H1 (cell line): ENCODE results near the gene ANXA4. TPM values are rescaled to one million over a fixed set of nuclear protein-coding genes. Genes with fewer than 3 reads are reported as not detected.

ENCODE experiments used
- CTCF ChIA-PET: fragments of 300-600 bp; sonication (Branson Sonifier 250); formaldehyde crosslinking; loops from one replicate; lab custom pipeline; 2021; ENCODE audit not compliant: partially characterized antibody; lab: Charles Lee
- POLR2A ChIA-PET: fragments of 300-600 bp; sonication (Branson Sonifier 250); formaldehyde crosslinking; loops from one replicate; lab custom pipeline; 2021; ENCODE audit warnings: inconsistent platforms; ENCODE audit not compliant: partially characterized antibody; lab: Charles Lee
- DNase-seq, 2 experiments: peaks; one replicate each; pipeline versions ENCODE4 v3.0.0 to v3.0.0-alpha.2; 2010 to 2022; ENCODE audit warnings: low spot score in 2 of 2, low read depth in 1 of 2, mixed read lengths in 1 of 2
- FAIRE-seq: peaks from 2 replicates; lab custom pipeline; 2011; peaks lifted over from hg19 to GRCh38; lab: Jason Lieb, UNC
- H2AFZ ChIP-seq: 2 replicates; pipeline ENCODE4 v1.8.1; 2012; ENCODE audit warnings: low read length, inconsistent platforms
- H2AK5ac ChIP-seq: 2 replicates; pipeline ENCODE4 v1.6.1; 2013; ENCODE audit warnings: low read depth, low read length
- H2BK120ac ChIP-seq: replicated peaks from 2 replicates; pipeline ENCODE3; 2013; ENCODE audit warnings: low read depth, low read length, inconsistent platforms
- H2BK12ac ChIP-seq: 2 replicates; pipeline ENCODE4 v1.6.1; 2013; ENCODE audit warnings: low read depth, low read length
- H2BK15ac ChIP-seq: 2 replicates; pipeline ENCODE4 v1.6.1; 2013; ENCODE audit warnings: low read length
- H2BK20ac ChIP-seq: 2 replicates; pipeline ENCODE4 v1.6.1; 2013; ENCODE audit warnings: low read length
- H2BK5ac ChIP-seq: 2 replicates; pipeline ENCODE4 v1.6.1; 2013; ENCODE audit warnings: low read depth, low read length
- H3K14ac ChIP-seq: 2 replicates; pipeline ENCODE4 v1.6.1; 2013; ENCODE audit warnings: inconsistent platforms; ENCODE audit not compliant: insufficient read length
- H3K18ac ChIP-seq: 2 replicates; pipeline ENCODE4 v1.6.1; 2013; ENCODE audit warnings: low read length; ENCODE audit errors: extremely low read depth
- H3K23ac ChIP-seq: 2 replicates; pipeline ENCODE4 v1.6.1; 2013; ENCODE audit warnings: inconsistent platforms; ENCODE audit not compliant: insufficient read length
- H3K23me2 ChIP-seq: 2 replicates; pipeline ENCODE4 v1.6.1; 2013; ENCODE audit warnings: low read depth, low read length
- H3K27ac ChIP-seq: 2 replicates; pipeline ENCODE4 v1.6.1; 2011; ENCODE audit warnings: low read depth, low read length, inconsistent platforms
- H3K27me3 ChIP-seq, 4 experiments: replicated peaks in 1 of 4; 1 replicate in 1 of 4; 2 replicates in 3 of 4; pipeline versions ENCODE4 v1.6.1 to v1.8.1; 2011 to 2013; ENCODE audit warnings: low read length in 3 of 4, mild to moderate bottlenecking in 3 of 4, inconsistent platforms in 2 of 4, mixed read lengths in 2 of 4, moderate library complexity in 1 of 4; ENCODE audit not compliant: control insufficient read depth in 3 of 4, insufficient read depth in 3 of 4; ENCODE audit errors: extremely low read depth in 1 of 4
- H3K36me3 ChIP-seq, 4 experiments: 2 replicates each; pipeline versions ENCODE4 v1.6.1 to v1.8.1; 2011 to 2013; ENCODE audit warnings: mild to moderate bottlenecking in 4 of 4, low read length in 3 of 4, moderate library complexity in 2 of 4, control low read depth in 1 of 4, inconsistent platforms in 1 of 4; ENCODE audit not compliant: insufficient read depth in 4 of 4, control insufficient read depth in 2 of 4
- H3K4ac ChIP-seq: replicated peaks from 2 replicates; pipeline ENCODE3; 2013; ENCODE audit warnings: low read length, low read depth, mixed read lengths, inconsistent platforms; ENCODE audit not compliant: insufficient read length
- H3K4me1 ChIP-seq, 4 experiments: replicated peaks in 1 of 4; 1 replicate in 1 of 4; 2 replicates in 3 of 4; pipeline versions ENCODE4 v1.6.1 to v1.8.1; 2011 to 2013; ENCODE audit warnings: low read length in 3 of 4, inconsistent platforms in 2 of 4, mixed read lengths in 1 of 4; ENCODE audit not compliant: insufficient read depth in 4 of 4, control insufficient read depth in 3 of 4
- H3K4me2 ChIP-seq, 2 experiments: 2 replicates each; pipeline versions ENCODE4 v1.6.1 to v1.8.1; 2011 to 2013; ENCODE audit warnings: low read depth in 2 of 2, low read length in 2 of 2, control low read depth in 1 of 2, inconsistent platforms in 1 of 2, mild to moderate bottlenecking in 1 of 2; ENCODE audit not compliant: insufficient read depth in 1 of 2
- H3K4me3 ChIP-seq, 4 experiments: fragments of 200-600, 300-600 bp in 1 of 4; sonication (generic), shearing (Covaris generic), sonication (Bioruptor Twin) in 1 of 4; 2 replicates each; pipeline versions ENCODE4 v1.5.1 to v1.8.1; 2011 to 2016; ENCODE audit warnings: low read length in 4 of 4, low read depth in 3 of 4, control low read depth in 2 of 4, inconsistent platforms in 2 of 4, mild to moderate bottlenecking in 2 of 4, mixed read lengths in 1 of 4, moderate library complexity in 1 of 4; ENCODE audit not compliant: insufficient read depth in 2 of 4; ENCODE audit errors: extremely low read depth in 1 of 4
- H3K56ac ChIP-seq: replicated peaks from 2 replicates; pipeline ENCODE3; 2013; ENCODE audit warnings: low read depth, mild to moderate bottlenecking, mixed read lengths, low read length, inconsistent platforms; ENCODE audit not compliant: insufficient read length
- H3K79me1 ChIP-seq: 2 replicates; pipeline ENCODE4 v1.6.1; 2013; ENCODE audit warnings: low read depth, low read length, control low read depth
- H3K79me2 ChIP-seq, 2 experiments: 2 replicates each; pipeline versions ENCODE4 v1.6.1 to v1.8.1; 2012 to 2013; ENCODE audit warnings: low read length in 2 of 2, mild to moderate bottlenecking in 2 of 2, inconsistent platforms in 1 of 2; ENCODE audit not compliant: insufficient read depth in 2 of 2, control insufficient read depth in 1 of 2
- H3K9ac ChIP-seq, 4 experiments: replicated peaks in 1 of 4; 1 replicate in 1 of 4; 2 replicates in 3 of 4; pipeline versions ENCODE4 v1.6.1 to v1.8.1; 2011 to 2013; ENCODE audit warnings: low read depth in 3 of 4, low read length in 3 of 4, control low read depth in 2 of 4, mild to moderate bottlenecking in 2 of 4, moderate library complexity in 2 of 4, inconsistent platforms in 1 of 4; ENCODE audit errors: extremely low read depth in 1 of 4
- H3K9me3 ChIP-seq, 2 experiments: 2 replicates each; pipeline versions ENCODE4 v1.6.1 to v1.8.1; 2012 to 2013; ENCODE audit warnings: mild to moderate bottlenecking in 2 of 2, moderate library complexity in 2 of 2, control low read depth in 1 of 2, inconsistent platforms in 1 of 2, low read depth in 1 of 2, low read length in 1 of 2, mixed read lengths in 1 of 2; ENCODE audit not compliant: insufficient read depth in 2 of 2
- H4K20me1 ChIP-seq, 2 experiments: replicated peaks in 1 of 2; 2 replicates each; pipeline versions ENCODE3 to v1.8.1; 2011 to 2013; ENCODE audit warnings: inconsistent platforms in 2 of 2, low read length in 2 of 2, mild to moderate bottlenecking in 1 of 2; ENCODE audit not compliant: insufficient read depth in 2 of 2, control insufficient read depth in 1 of 2
- H4K5ac ChIP-seq: 2 replicates; pipeline ENCODE4 v1.6.1; 2013; ENCODE audit warnings: low read length, low read depth, mixed read lengths, inconsistent platforms; ENCODE audit not compliant: insufficient read length
- H4K8ac ChIP-seq: 2 replicates; pipeline ENCODE4 v1.8.0; 2013; ENCODE audit warnings: mild to moderate bottlenecking, moderate library complexity, low read length, inconsistent platforms; ENCODE audit not compliant: insufficient read depth; ENCODE audit errors: extremely low read depth
- H4K91ac ChIP-seq: replicated peaks from 2 replicates; pipeline ENCODE3; 2013; ENCODE audit warnings: low read length, mixed read lengths, inconsistent platforms; ENCODE audit not compliant: insufficient read length
- CHD2 ChIP-seq: IDR thresholded peaks from 2 replicates; pipeline ENCODE4 v1.6.1; 2012; ENCODE audit warnings: low read length, improper control_type of control experiment
- GTF2F1 ChIP-seq: IDR thresholded peaks from 2 replicates; pipeline ENCODE4 v1.6.1; 2012; ENCODE audit warnings: low read depth, low read length, improper control_type of control experiment, borderline replicate concordance
- JUND ChIP-seq: IDR thresholded peaks from 2 replicates; pipeline ENCODE4 v1.6.1; 2011; ENCODE audit warnings: mild to moderate bottlenecking, improper control_type of control experiment, low read length
- RFX5 ChIP-seq: IDR thresholded peaks from 2 replicates; pipeline ENCODE4 v1.6.1; 2011; ENCODE audit warnings: low read depth, low read length, improper control_type of control experiment, borderline replicate concordance
- SIN3A ChIP-seq, 2 experiments: IDR thresholded peaks in 1 of 2; conservative IDR thresholded peaks in 1 of 2; 2 replicates each; pipeline ENCODE4 v1.6.1; 2011 to 2012; ENCODE audit warnings: low read length in 2 of 2, improper control_type of control experiment in 1 of 2, low read depth in 1 of 2, mild to moderate bottlenecking in 1 of 2
- WGBS, 2 experiments: shearing (Covaris generic) in 1 of 2; methylation state at CpG; one replicate each; pipeline versions ENCODE4 v1.1.6 to v1.1.7; 2013 to 2015; ENCODE audit warnings: low lambda C conversion rate in 2 of 2, mixed read lengths in 2 of 2, inconsistent platforms in 1 of 2, low coverage in 1 of 2, missing lambda C conversion rate in 1 of 2; ENCODE audit not compliant: insufficient replicate concordance in 2 of 2, insufficient coverage in 1 of 2, insufficient read length in 1 of 2; ENCODE audit errors: extremely low coverage in 1 of 2, missing lambda C conversion rate in 1 of 2; 5-methylcytosine and 5-hydroxymethylcytosine counted together
- polyA plus RNA-seq, 7 experiments: library from polyadenylated mRNA; depleted of rRNA in 3 of 7; stranded (reverse) in 5 of 7; unstranded in 2 of 7; fragments of >200 nt in 5 of 7; fragments of 200-250 nt in 2 of 7; gene quantifications; 1 replicate in 5 of 7; 2 replicates in 1 of 7; 4 replicates in 1 of 7; pipeline versions ENCODE4 v1.2.1 to v1.2.3, GENCODE V29; 2011 to 2013; ENCODE audit warnings: missing spikeins in 2 of 7, mixed read lengths in 2 of 7
- total RNA-seq: library from RNA; stranded (reverse); fragmentation: NEBNext Ultra II Directional; extraction: Animal tissue kit (Norgen Biotek cat#: 25700); gene quantifications from 2 replicates; pipeline ENCODE4 v1.2.1, GENCODE V29; 2021

Gene ANXA4
- total and polyA plus RNA-seq, 2 of the 8 experiments (the other 6 are each of a cell fraction or from before 2014, with no cell fraction given) = 9.4 to 17.6 TPM

DNA sequence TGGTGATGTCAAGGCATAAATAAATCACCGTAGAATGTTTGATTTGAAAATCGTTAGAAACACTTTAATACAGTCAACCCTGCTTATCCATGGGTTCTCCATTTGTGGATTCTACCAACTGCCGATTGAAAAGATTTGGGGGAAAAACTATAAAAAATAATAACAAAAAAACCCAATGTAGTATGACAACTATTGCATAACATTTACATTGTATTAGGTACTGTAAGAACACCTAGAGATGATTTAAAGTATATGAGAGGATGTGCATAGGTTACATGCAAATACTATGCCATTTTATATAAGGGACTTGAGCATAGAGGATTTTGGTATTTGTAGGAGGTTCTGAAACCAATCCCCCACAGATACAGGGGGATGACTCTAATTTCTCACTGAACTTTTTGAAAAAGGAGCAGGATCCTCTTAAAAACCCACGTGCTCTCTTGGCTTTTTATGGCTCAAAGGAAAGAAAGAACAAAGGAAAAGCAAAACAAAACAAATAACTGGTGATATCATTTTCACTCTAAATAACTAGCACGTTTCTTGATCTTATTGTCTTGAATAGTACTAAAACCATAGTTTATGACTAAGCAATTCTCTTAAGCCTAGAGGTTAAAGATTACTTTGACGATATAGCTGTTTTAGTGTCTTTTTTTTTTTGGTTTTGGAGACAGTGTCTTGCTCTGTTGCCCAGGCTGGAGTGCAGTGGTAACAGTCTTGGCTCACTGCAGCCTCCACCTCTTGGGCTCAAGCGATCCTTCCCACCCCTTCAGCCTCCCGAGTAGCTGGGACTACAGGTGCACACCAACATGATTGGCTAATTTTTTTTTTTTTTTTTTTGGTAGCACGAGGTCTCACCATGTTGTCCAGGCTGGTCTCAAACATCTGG, 104.5 kb downstream of the ANXA4 start:
- no peak overlapping the region for H2AFZ ChIP-seq
- ChIA-PET CTCF (interaction anchor here (1.2 kb wide), 1 partner anchor 123 kb away, joined by 4 read pairs; no protein-coding TSS in a partner anchor), POLR2A (interaction anchor here (0.6 kb wide), 1 partner anchor 820 kb away, joined by 3 read pairs; no protein-coding TSS in a partner anchor)
- H3K23ac ChIP-seq = no peak overlapping the region
- H3K79me2 ChIP-seq = no peaks in the 10 kb centered on the region
- no peak overlapping the region for H2BK20ac ChIP-seq
- no peak overlapping the region for H2BK12ac ChIP-seq
- no peak overlapping the region for H2BK120ac ChIP-seq
- H3K36me3 ChIP-seq = peaks cover 7 to 55% (median 27%) of the 10 kb centered on the region in 4 experiments
- FAIRE-seq (no peak), DNase-seq (no peak)
- H4K8ac ChIP-seq = no peak overlapping the region
- peaks cover 0 to 2% of the 10 kb centered on the region in 2 experiments for H4K20me1 ChIP-seq
- no peak overlapping the region for H2BK5ac ChIP-seq
- no peak overlapping the region for H4K5ac ChIP-seq
- H3K9me3 ChIP-seq = no peaks in the 10 kb centered on the region
- H3K18ac ChIP-seq = no peak overlapping the region
- H3K9ac ChIP-seq = no peak overlapping the region
- 92% methylated on average over 9 of the region's 9 CpGs; no CpG with 5 or more reads in 1 of the 2 experiments for WGBS, 2 experiments
- H3K4me1 ChIP-seq = no peaks in the 10 kb centered on the region
- H2AK5ac ChIP-seq = no peak overlapping the region
- no peak overlapping the region for H3K4me2 ChIP-seq
- H3K56ac ChIP-seq = no peak overlapping the region
- H4K91ac ChIP-seq = no peak overlapping the region
- no peak overlapping the region for H3K4ac ChIP-seq
- H3K4me3 ChIP-seq = no peak overlapping the region
- H3K23me2 ChIP-seq = no peaks in the 10 kb centered on the region
- H3K14ac ChIP-seq = no peak overlapping the region
- no peaks in the 10 kb centered on the region for H3K79me1 ChIP-seq
- no peak for TF ChIP-seq RFX5
- no peak for TF ChIP-seq SIN3A (conservative IDR thresholded peaks at IDR 0.05 in 1 of 2, IDR thresholded peaks at IDR 0.05 in 1 of 2; ENCODE audit: low read depth in 1 of 2, low read length in 2 of 2)
- no peak for TF ChIP-seq GTF2F1
- no peak for TF ChIP-seq CHD2
- TF ChIP-seq JUND = no peak
- H3K27ac ChIP-seq = no peak overlapping the region
- no peaks in the 10 kb centered on the region for H3K27me3 ChIP-seq
- no peak overlapping the region for H2BK15ac ChIP-seq
